ENCODE measurements around the gene PLEKHG1.
A peak's percentile ranks its signal among the peaks of the same experiment; 100 is the strongest.

Gene PLEKHG1

DNA sequence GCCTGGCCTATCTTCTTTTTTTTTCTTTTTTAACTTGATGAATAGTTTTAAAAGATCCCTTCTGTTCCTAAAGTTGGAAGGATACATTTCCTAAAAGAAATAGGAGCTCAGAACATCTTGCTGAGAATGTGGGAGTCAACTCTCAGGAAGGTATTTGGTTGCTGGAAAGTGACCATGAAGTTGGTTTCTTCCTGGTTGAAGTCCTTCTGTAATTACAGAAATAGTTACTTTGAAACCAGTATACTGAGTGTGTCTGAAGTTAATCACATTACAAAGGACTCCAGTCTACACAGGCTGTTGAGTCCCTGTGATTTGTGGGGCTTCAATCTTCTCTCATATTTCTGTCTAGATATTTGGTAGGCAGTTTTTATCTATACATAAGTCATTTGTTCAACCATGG lies 9.8 kb upstream of the PLEKHG1 start:
- no peak for DNase-seq (ENCODE audit: low spot score)

DNA sequence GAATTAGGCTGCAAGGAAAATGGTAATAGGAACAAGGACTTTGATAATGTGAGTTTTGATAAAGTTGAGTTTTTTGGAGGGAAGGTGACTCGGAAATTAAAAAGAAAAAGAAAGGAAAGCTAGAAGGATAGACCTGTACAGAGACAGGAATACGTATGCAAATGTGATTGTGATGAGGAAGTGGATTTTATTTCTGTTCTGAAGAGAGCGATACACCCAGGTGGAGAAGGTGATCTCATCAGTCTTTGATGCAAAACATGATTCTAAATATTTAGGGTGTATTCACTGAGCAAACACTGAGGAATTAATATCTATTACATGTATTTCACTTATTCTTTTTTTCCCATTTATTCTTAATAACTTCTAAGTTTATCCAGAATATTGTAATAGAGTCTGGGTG lies 9.2 kb upstream of the PLEKHG1 start:
- no peak for DNase-seq (ENCODE audit: low spot score)

DNA sequence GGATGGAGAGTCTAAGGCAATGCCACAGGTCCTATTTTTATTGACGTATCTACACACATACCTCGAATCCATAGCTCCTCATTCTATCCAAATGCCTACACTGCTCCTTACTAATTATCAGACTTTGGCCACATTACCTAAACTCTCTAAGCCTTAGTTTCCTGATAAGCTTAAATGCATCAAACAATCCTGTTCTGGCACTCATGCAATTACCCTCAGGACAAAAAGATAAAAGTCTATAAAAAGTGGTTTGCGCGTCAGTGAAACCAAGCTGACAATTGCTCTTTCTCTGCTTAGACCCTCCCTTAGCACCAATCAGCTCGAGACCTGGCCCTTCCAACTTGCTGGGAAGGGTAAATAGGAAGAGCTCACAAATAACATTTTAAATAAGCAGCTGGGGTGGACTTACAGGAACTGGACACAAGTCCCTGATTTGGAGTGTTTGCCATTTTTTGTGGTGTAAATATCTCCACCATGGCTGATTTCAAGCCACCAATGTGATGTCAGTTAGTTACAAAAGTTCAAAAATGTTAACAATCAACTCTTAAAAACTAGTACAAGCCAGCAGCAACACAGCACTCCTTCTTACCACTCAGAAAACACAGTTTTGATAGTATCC lies 7.2 kb upstream of the PLEKHG1 start:
- no peak for DNase-seq (ENCODE audit: low spot score)

- no peak for DNase-seq (ENCODE audit: low spot score)
These were observed 6.6 kb upstream of the PLEKHG1 start for GRCh38 chr6:150593119-150593518.

DNA sequence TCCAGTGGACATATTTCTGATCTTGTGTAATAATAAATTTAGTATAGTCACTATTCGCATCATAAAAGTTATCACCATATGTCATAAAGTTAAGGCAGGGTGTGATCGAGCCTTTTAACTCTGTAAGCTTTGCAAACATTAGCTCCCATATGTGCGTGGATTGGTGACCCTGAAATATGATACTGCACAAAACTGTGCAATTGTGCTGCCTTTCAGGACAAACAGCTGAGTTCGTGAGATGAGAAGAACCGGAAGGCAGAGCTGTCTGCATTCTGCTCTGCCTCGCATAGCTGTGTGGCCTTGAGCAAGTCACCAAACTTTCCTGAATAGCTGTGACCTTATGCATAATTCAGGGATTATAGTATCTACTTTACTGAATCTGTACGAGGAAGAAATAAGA lies 3.2 kb upstream of the PLEKHG1 start:
- no peak for DNase-seq (ENCODE audit: low spot score)

GRCh38 chr6:150598401-150598800 lies 1.3 kb upstream of the PLEKHG1 start:
- DNase-seq (ENCODE audit: low spot score), result no peak

DNA sequence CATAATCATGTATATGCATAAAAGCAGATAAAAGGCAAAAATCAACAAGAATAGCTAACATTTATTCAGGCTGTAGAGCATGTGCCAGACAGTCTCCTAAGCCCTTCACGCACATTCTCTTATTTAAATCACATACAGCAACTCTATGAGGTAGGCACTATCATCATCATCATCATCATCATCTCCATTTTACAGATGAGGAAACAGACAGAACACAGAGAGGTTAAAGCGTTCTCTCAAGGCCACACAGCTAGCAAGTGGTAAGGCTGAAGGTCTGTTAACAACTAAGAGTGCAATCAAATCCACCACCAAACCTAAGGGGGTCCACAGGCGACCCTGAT lies 857 bp upstream of the PLEKHG1 start:
- DNase-seq (ENCODE audit: low spot score), result no peak

- DNase-seq (ENCODE audit: low spot score), result no peak
These were observed 270 bp downstream of the PLEKHG1 start for GRCh38 chr6:150600010-150600300.

DNA sequence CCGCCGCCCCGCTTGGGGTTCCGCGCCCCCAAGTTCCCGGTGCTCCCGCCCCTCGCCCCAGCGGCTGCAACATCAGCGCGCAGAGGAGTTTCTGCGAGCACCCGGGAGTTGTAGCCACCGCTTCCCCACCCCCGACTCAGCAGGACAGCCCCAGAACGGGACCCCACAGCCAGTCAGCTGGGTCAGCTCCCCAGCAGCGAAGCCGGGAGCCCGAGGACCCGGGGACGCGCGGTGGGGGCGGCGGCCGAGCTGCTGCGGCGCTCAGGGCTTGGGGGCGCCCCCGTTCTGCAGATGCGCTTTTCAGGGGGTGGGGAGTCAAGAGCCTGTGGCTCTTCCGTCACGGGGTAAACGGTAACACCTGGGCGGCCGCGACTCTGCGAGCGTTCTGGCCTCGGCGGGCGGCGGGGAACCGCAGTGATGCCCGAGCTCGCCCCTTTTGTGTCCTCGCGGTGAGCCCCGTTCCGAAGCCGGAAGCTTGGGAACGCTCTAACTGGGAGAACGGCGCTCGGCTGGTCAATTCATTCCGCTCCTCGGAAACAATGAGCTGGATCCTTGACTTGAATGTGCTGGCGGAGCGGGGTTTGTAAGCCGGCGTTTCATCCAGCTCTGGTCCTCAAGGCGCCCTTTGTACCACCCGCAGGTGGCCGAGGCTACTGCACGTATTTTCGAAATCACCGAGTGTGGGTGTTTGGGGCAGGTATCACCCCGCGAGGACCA lies 774 bp downstream of the PLEKHG1 start:
- DNase-seq (ENCODE audit: low spot score), result peak; percentile 85

DNA sequence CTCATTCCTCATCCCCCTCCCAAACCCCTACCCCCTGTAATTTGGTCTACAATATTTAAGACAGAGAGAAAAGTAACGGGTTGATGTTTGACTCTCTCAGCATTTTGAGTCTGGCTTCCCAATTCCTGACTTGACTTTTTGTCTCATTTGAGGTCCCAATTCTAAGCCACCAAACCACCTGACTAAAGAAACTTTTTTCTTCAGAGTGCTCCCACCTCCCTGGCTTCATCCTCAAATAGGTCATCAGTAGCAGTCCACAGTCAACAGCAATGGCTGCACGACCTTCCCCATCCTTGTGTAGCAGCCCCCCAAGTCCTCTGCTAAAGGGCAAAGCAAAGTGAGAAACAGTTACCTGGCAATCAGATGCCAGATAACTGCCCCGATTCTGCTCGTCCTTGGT lies 1.8 kb downstream of the PLEKHG1 start:
- DNase-seq (ENCODE audit: low spot score), result no peak

- DNase-seq (ENCODE audit: low spot score), result no peak
These were observed 3.5 kb downstream of the PLEKHG1 start for GRCh38 chr6:150603176-150603575.

GRCh38 chr6:150604467-150604866 lies 4.8 kb downstream of the PLEKHG1 start:
- DNase-seq (ENCODE audit: low spot score), result no peak

DNA sequence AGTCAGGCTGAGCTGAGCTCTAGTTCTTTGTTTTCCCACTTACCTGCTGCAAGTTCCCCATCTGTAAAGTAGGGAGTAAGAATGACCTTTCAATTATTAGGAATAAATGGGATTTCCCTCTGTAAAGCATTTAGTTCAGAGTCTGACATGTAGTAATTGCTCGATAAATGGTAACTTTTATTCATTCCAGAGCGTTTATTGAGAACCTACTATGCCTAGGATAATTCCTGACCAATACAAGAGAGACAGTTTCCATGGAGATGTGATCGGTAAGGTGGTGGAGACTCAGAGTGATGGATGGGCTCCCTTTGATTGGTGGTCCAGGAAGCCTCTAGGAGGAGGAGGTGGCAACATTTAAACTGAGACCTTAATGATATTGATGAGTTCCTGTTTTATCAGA lies 5.6 kb downstream of the PLEKHG1 start:
- DNase-seq (ENCODE audit: low spot score), result no peak

- DNase-seq (ENCODE audit: low spot score), result no peak
These were observed 6.5 kb downstream of the PLEKHG1 start for GRCh38 chr6:150606168-150606591.

DNA sequence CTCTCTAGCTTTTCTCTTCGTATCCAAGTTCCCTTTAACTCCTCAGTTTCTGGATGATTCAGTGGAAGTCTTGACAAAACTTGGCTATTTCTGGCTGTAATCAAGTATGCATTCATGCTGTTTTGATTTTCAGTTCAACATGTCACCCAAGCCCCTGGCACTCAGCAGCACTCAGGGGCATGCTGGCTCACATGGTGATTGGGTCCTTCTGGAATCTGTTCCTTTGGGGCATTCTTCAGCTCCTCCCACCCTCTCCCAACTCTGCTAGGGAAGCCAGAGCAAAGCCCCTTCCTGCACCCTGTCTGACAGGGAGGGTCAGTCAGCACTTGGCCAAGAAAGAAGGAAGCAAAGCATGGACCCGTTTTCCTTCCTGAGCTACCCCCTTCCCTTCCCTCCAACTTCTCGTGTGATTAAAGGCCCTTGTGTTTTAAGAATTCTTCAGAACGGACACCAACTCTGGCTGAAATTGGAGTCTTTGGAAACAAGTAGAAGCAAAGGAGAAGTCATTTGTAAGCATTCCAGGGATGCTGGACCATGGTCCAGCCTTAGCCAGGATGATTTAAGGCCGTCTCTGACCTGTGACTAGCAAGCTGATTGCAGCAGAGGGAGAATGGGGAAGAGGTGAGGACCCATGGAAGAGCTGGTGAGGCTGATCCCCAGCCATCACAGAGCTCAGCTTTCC lies 7.1 kb downstream of the PLEKHG1 start:
- no peak for DNase-seq (ENCODE audit: low spot score)

- DNase-seq (ENCODE audit: low spot score), result no peak
These were observed 7.6 kb downstream of the PLEKHG1 start for GRCh38 chr6:150607329-150607650.

GRCh38 chr6:150610584-150610983 lies 10.9 kb downstream of the PLEKHG1 start:
- DNase-seq (ENCODE audit: low spot score), result no peak

- DNase-seq (ENCODE audit: low spot score), result no peak
These were observed 13.6 kb downstream of the PLEKHG1 start for GRCh38 chr6:150613269-150613668.

DNA sequence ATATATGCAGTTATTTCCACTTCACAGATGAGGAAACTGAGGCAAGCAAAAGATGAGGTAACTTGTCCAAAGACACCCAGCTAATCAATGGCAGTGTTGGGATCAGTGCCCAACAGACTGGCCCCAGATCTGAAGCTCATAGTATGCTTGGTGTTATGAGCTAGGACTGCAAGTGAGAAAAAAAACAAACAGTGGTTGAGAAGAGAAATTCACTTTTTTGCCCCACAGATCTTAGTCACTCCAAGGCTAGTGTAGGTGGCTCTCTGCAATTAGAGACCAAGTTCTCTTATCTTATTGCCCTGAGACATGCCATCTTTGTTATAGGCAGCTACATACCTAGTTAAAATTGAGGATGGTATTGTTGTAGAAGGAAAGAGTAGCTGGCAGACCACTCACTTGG lies 16.3 kb downstream of the PLEKHG1 start:
- DNase-seq (ENCODE audit: low spot score), result no peak

- DNase-seq (ENCODE audit: low spot score), result no peak
These were observed 16.9 kb downstream of the PLEKHG1 start for GRCh38 chr6:150616586-150616985.

DNA sequence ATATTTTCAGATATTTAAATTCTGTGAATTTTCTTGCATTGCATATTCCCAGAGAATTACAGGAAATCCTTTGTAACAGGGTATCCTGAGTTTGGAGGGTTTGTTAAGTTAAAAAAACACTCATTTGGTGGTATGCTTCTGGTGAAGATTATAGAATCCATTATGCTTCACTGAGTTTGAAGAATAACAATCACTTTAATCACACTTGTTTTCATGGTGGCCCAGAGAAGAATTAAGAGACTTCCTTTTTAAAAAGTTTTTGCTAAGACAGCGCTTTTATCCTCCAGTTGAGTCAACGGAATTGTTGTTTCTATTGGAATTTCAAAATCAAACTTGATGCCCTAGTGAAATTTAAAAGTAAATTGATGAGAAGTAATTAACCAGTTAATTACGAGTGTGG lies 17.4 kb downstream of the PLEKHG1 start:
- no peak for DNase-seq (ENCODE audit: low spot score)

DNA sequence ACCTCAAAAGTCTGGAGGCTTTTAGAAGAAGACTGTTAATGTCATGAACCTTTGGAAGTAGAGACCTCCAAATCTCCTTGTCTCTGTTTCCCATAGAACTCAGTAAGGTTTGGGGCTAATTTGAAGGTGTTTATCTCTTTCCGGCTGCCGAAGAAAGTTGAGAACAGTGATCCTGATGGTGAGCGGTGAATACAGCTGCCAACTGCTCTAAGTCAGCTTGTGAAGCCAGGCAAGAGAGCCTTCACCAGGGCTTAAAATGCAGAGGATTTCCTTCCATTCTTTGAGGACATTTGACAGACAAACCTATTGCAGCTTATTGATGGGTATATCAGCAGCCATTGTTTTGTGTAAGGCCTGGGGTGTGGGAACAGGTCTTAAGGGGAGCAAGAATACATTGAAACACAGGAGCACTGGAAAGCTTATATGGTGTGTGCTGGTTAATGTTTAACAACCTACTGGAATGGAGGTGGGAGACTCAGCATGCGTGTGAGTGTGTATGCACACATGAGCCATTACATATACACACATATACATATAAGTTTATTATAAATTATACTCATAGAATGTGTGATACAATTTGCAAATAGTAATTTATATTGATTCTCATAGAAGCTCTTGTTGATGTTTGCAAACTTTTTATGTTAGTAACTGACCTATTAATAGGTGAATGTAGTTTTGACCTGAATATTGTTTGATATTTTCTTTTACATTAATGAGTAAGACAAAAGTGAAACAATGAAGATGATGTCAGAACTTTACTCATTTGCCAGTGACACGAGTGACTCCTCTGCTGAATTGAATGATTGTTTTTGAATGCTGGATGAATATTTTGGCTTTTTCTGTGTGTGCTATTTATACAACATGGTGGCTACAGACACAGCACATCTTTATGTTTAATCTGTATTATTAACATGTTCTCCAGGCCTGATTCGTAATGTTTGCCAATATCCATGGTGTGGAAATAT lies 18.1 kb downstream of the PLEKHG1 start:
- no peak for DNase-seq (ENCODE audit: low spot score)

DNA sequence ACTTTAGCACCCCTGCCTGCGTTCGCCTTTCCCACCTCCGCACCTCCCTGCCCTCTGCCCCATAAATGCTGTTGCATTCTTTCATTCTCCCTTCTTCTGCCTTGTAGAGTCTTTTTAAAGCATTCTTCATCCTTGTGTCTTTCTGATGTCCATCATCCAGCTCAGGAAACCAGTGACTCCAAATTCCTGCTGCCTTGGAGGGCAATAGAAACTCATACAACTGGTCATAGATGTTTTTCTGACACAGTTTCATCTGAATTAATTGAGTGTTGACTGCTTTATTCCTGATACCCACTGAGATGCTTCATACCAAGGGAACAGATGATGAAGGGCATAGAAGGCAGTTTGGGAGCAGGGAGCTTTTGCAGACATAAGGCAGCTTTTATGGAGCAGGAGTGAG lies 19.6 kb downstream of the PLEKHG1 start:
- DNase-seq (ENCODE audit: low spot score), result no peak
